A673 (cell line): ENCODE results near the gene GPSM1. TPM values are rescaled to one million over a fixed set of nuclear protein-coding genes. Genes with fewer than 3 reads are reported as not detected.

Source experiments
- BruUV-seq: library from RNA; stranded (reverse); fragments of 400-500 nt; replicated peaks from 2 replicates; lab custom pipeline; 2021; lab: Mats Ljungman, UMichigan
- CTCF ChIA-PET: fragments of 300-600 bp; sonication (Branson Sonifier 250); formaldehyde crosslinking; loops from one replicate; lab custom pipeline; 2022; ENCODE audit warnings: antibody characterized with exemption; lab: Charles Lee
- POLR2A ChIA-PET: fragments of 300-600 bp; sonication (Branson Sonifier 250); formaldehyde crosslinking; loops from one replicate; lab custom pipeline; 2022; ENCODE audit warnings: antibody characterized with exemption; ENCODE audit not compliant: low non-redundant PET; lab: Charles Lee
- DNase-seq: peaks from one replicate; pipeline ENCODE4 v3.0.0-alpha.2; 2015; ENCODE audit warnings: low spot score
- H3K27ac ChIP-seq: fragments of 200-600 bp; sonication (generic); 2 replicates; pipeline ENCODE4 v1.5.1; 2016; ENCODE audit warnings: mixed run types, low read depth, mild to moderate bottlenecking, mixed read lengths, antibody characterized with exemption, low read length; ENCODE audit not compliant: poor library complexity, severe bottlenecking
- H3K27me3 ChIP-seq: fragments of 200-600 bp; sonication (generic); replicated peaks from 2 replicates; pipeline ENCODE4 v1.6.1; 2017; ENCODE audit warnings: mixed run types, low read depth, mild to moderate bottlenecking, mixed read lengths, antibody characterized with exemption, low read length; ENCODE audit not compliant: insufficient read depth, poor library complexity
- H3K36me3 ChIP-seq: fragments of 200-600 bp; sonication (generic); 2 replicates; pipeline ENCODE4 v1.6.1; 2016; ENCODE audit warnings: mixed run types, mild to moderate bottlenecking, mixed read lengths, antibody characterized with exemption, low read length; ENCODE audit not compliant: insufficient read depth, poor library complexity, severe bottlenecking
- H3K4me1 ChIP-seq: fragments of 200-600 bp; sonication (generic); 2 replicates; pipeline ENCODE4 v1.6.1; 2017; ENCODE audit warnings: mixed run types, mild to moderate bottlenecking, mixed read lengths, antibody characterized with exemption, low read length; ENCODE audit not compliant: insufficient read depth, poor library complexity, severe bottlenecking
- H3K4me3 ChIP-seq: fragments of 200-600 bp; sonication (generic); 2 replicates; pipeline ENCODE4 v1.5.1; 2016; ENCODE audit warnings: low read depth, mixed run types, mild to moderate bottlenecking, mixed read lengths, low read length; ENCODE audit not compliant: poor library complexity, severe bottlenecking
- H3K9me3 ChIP-seq: fragments of 200-600 bp; sonication (generic); 2 replicates; pipeline ENCODE4 v1.6.1; 2016; ENCODE audit warnings: mixed run types, low read depth, mild to moderate bottlenecking, mixed read lengths, antibody characterized with exemption, low read length; ENCODE audit not compliant: poor library complexity, severe bottlenecking
- CTCF ChIP-seq: fragments of 300-800, 200-600 bp; sonication (generic); conservative IDR thresholded peaks from 2 replicates; pipeline ENCODE4 v1.5.1; 2017; ENCODE audit warnings: low read depth, mild to moderate bottlenecking, antibody characterized with exemption, low read length, moderate library complexity, mixed read lengths
- EZH2 ChIP-seq: fragments of 200-600 bp; sonication (generic); IDR thresholded peaks from 2 replicates; pipeline ENCODE4 v1.6.1; 2017; ENCODE audit warnings: borderline replicate concordance, low read depth, mild to moderate bottlenecking, mixed read lengths, antibody characterized with exemption, low read length; ENCODE audit not compliant: poor library complexity, severe bottlenecking
- intact Hi-C: fragments of 100-400 bp; cut with micrococcal nuclease; formaldehyde crosslinking; loops from one replicate; pipeline ENCODE4 v1.10.0; 2022; ENCODE audit not compliant: unreplicated experiment
- total RNA-seq: library from RNA; stranded (reverse); gene quantifications from 2 replicates; pipeline ENCODE4 v1.2.3, GENCODE V29; 2021

The GPSM1 gene
- total RNA-seq, 1 experiment from 2014 or later, result 36.4 TPM

GRCh38 chr9:136381311-136381710 lies 54.0 kb downstream of the GPSM1 start:
- H3K4me3 ChIP-seq, result no peak overlapping the region
- H3K4me1 ChIP-seq, result no peaks in the 10 kb centered on the region
- no peak for DNase-seq
- no peak overlapping the region for H3K27ac ChIP-seq
- no peaks in the 10 kb centered on the region for H3K9me3 ChIP-seq
- no peaks in the 10 kb centered on the region for H3K27me3 ChIP-seq
- no TSS peak for BruUV-seq
- ChIA-PET CTCF (no interaction called here), POLR2A (no interaction called here)
- H3K36me3 ChIP-seq, result peaks cover 56% of the 10 kb centered on the region
- TF ChIP-seq EZH2 (no peak), CTCF (no peak)
- intact Hi-C loops, result no loop called here

GRCh38 chr9:136381966-136382513 lies 54.7 kb downstream of the GPSM1 start:
- CTCF ChIA-PET, result no interaction called here
- Histone ChIP-seq H3K27me3 (no peaks in the 10 kb centered on the region), H3K36me3 (peaks cover 61% of the 10 kb centered on the region), H3K9me3 (no peaks in the 10 kb centered on the region), H3K27ac (no peak overlapping the region), H3K4me3 (no peak overlapping the region), H3K4me1 (no peaks in the 10 kb centered on the region)
- intact Hi-C loops, result no loop called here
- DNase-seq, result no peak
- no TSS peak for BruUV-seq
- POLR2A ChIA-PET, result no interaction called here
- TF ChIP-seq CTCF (no peak), EZH2 (no peak)

GRCh38 chr9:136383436-136383835 lies 56.1 kb downstream of the GPSM1 start:
- BruUV-seq, result no TSS peak
- Histone ChIP-seq H3K9me3 (no peaks in the 10 kb centered on the region), H3K4me1 (no peaks in the 10 kb centered on the region), H3K27ac (no peak overlapping the region), H3K27me3 (no peaks in the 10 kb centered on the region), H3K4me3 (no peak overlapping the region), H3K36me3 (peaks cover 75% of the 10 kb centered on the region)
- DNase-seq, result no peak
- intact Hi-C loops, result no loop called here
- ChIA-PET CTCF (no interaction called here), POLR2A (no interaction called here)
- no peak for TF ChIP-seq CTCF
- TF ChIP-seq EZH2, result no peak
